ENCODE data around the gene CYP4B1. TPM values are rescaled to one million over a fixed set of nuclear protein-coding genes. Genes with fewer than 3 reads are reported as not detected.

Gene CYP4B1
- total RNA-seq, 4 donors from 2014 or later, result 578 to 1,081 (median 834) TPM

- no peak overlapping the region for H3K27ac ChIP-seq
- no peak for DNase-seq (ENCODE audit: low spot score in 2 of 2)
- no peaks in the 10 kb centered on the region for H3K4me1 ChIP-seq
- TF ChIP-seq POLR2A (IDR thresholded peaks at IDR 0.05) (no peak), CTCF (IDR thresholded peaks at IDR 0.05) (no peak), EP300 (IDR thresholded peaks at IDR 0.05) (no peak)
- 80 to 86% methylated on average over 2 of the region's 2 CpGs for WGBS, 2 donors
- H3K27me3 ChIP-seq, result peaks cover 0 to 4% of the 10 kb centered on the region in 2 donors
- peaks cover 0 to 5% (median 0%) of the 10 kb centered on the region in 4 donors for H3K9me3 ChIP-seq
- no peak overlapping the region for H3K4me3 ChIP-seq
- no peaks in the 10 kb centered on the region for H3K36me3 ChIP-seq
These were observed 34.4 kb upstream of the CYP4B1 start for GRCh38 chr1:46764402-46764801.

GRCh38 chr1:46767649-46768282, 31.1 kb upstream of the CYP4B1 start:
- no peak overlapping the region for H3K4me3 ChIP-seq
- H3K27ac ChIP-seq, result no peak overlapping the region
- peaks cover 0 to 4% of the 10 kb centered on the region in 2 donors for H3K27me3 ChIP-seq
- no peak for TF ChIP-seq CTCF (IDR thresholded peaks at IDR 0.05)
- no peak for TF ChIP-seq POLR2A (IDR thresholded peaks at IDR 0.05)
- TF ChIP-seq EP300 (IDR thresholded peaks at IDR 0.05), result no peak
- no peaks in the 10 kb centered on the region for H3K36me3 ChIP-seq
- 71 to 72% methylated on average over 4 of the region's 4 CpGs for WGBS, 2 donors
- no peak for DNase-seq (ENCODE audit: low spot score in 2 of 2)
- H3K4me1 ChIP-seq, result no peaks in the 10 kb centered on the region
- H3K9me3 ChIP-seq, result peaks cover 0 to 38% (median 0%) of the 10 kb centered on the region in 4 donors

- WGBS, 2 donors, result 77 to 82% methylated on average over 5 of the region's 5 CpGs
- no peak overlapping the region for H3K27ac ChIP-seq
- H3K27me3 ChIP-seq, result peaks cover 0 to 4% of the 10 kb centered on the region in 2 donors
These were observed 30.4 kb upstream of the CYP4B1 start for GRCh38 chr1:46768445-46768844.

GRCh38 chr1:46769028-46769740, 29.7 kb upstream of the CYP4B1 start:
- Histone ChIP-seq H3K27ac (no peak overlapping the region), H3K27me3 (peaks cover 0 to 4% of the 10 kb centered on the region in 2 donors), H3K4me1 (no peaks in the 10 kb centered on the region), H3K9me3 (peaks cover 0 to 39% (median 0%) of the 10 kb centered on the region in 4 donors), H3K4me3 (no peak overlapping the region), H3K36me3 (no peaks in the 10 kb centered on the region)
- no peak for TF ChIP-seq EP300 (IDR thresholded peaks at IDR 0.05)
- TF ChIP-seq CTCF (IDR thresholded peaks at IDR 0.05), result no peak
- no peak for TF ChIP-seq POLR2A (IDR thresholded peaks at IDR 0.05)
- DNase-seq (ENCODE audit: low spot score in 2 of 2), result no peak

More at GRCh38 chr1:46768445-46768844, 30.4 kb upstream of the CYP4B1 start:
- TF ChIP-seq CTCF (IDR thresholded peaks at IDR 0.05), result no peak
- no peak for TF ChIP-seq POLR2A (IDR thresholded peaks at IDR 0.05)
- TF ChIP-seq EP300 (IDR thresholded peaks at IDR 0.05), result no peak
- Histone ChIP-seq H3K4me1 (no peaks in the 10 kb centered on the region), H3K4me3 (no peak overlapping the region), H3K9me3 (peaks cover 0 to 38% (median 0%) of the 10 kb centered on the region in 4 donors), H3K36me3 (no peaks in the 10 kb centered on the region)
- no peak for DNase-seq (ENCODE audit: low spot score in 2 of 2)

- Histone ChIP-seq H3K36me3 (no peaks in the 10 kb centered on the region), H3K4me1 (no peaks in the 10 kb centered on the region), H3K4me3 (no peak overlapping the region), H3K27me3 (peaks cover 0 to 4% of the 10 kb centered on the region in 2 donors), H3K9me3 (peaks cover 0 to 43% (median 0%) of the 10 kb centered on the region in 4 donors), H3K27ac (no peak overlapping the region)
- TF ChIP-seq CTCF (IDR thresholded peaks at IDR 0.05) (no peak), POLR2A (IDR thresholded peaks at IDR 0.05) (no peak), EP300 (IDR thresholded peaks at IDR 0.05) (no peak)
- WGBS, 2 donors, result 87 to 96% methylated on average over 3 of the region's 3 CpGs
- DNase-seq (ENCODE audit: low spot score in 2 of 2), result no peak
These were observed 28.3 kb upstream of the CYP4B1 start for GRCh38 chr1:46770541-46770940.

Measured in tibial nerve (tissue), 4 donors.